Psoas muscle (tissue), 8 donors: ENCODE results near the gene PLA1A. TPM values are rescaled to one million over a fixed set of nuclear protein-coding genes. Genes with fewer than 3 reads are reported as not detected.
"Not testable (repeated sequence)": the region's sequence is repeated elsewhere in the genome, so short reads cannot be mapped to it uniquely, and the experiment has no call there.

Experiments
- ATAC-seq, 4 donors: fragments of 200-7000 bp; cut with Tn5 transposase; one replicate each; pipeline ENCODE4 v1.9.1; 2020; ENCODE audit warnings: moderate library complexity in 3 of 4, mild to moderate bottlenecking in 2 of 4
- DNase-seq, 2 donors: peaks; one replicate each; pipeline ENCODE4 v3.0.0-alpha.2; 2020
- H3K27ac ChIP-seq: fragments of 200-600 bp; one replicate; pipeline ENCODE4 v1.8.0; 2022
- H3K27me3 ChIP-seq, 3 donors: fragments of 200-600 bp in 1 of 3; one replicate each; pipeline versions ENCODE4 v1.6.1 to v1.8.0; 2013 to 2022; ENCODE audit warnings: low read length in 2 of 3, mild to moderate bottlenecking in 2 of 3, moderate library complexity in 1 of 3; ENCODE audit not compliant: insufficient read depth in 3 of 3
- H3K36me3 ChIP-seq, 2 donors: fragments of 200-600 bp in 1 of 2; one replicate each; pipeline versions ENCODE4 v1.6.1 to v1.8.0; 2013 to 2022; ENCODE audit warnings: low read depth in 1 of 2, mild to moderate bottlenecking in 1 of 2, moderate library complexity in 1 of 2; ENCODE audit not compliant: insufficient read depth in 1 of 2
- H3K4me1 ChIP-seq: fragments of 200-600 bp; one replicate; pipeline ENCODE4 v1.8.0; 2022
- H3K4me3 ChIP-seq: fragments of 200-600 bp; one replicate; pipeline ENCODE4 v1.8.0; 2022; ENCODE audit warnings: mild to moderate bottlenecking
- H3K9me3 ChIP-seq: fragments of 200-600 bp; one replicate; pipeline ENCODE4 v1.8.0; 2022
- CTCF ChIP-seq: fragments of 200-600 bp; IDR thresholded peaks from one replicate; pipeline ENCODE4 v1.8.0; 2022; ENCODE audit warnings: antibody characterized with exemption
- WGBS, 3 donors: extraction: QIAGEN DNeasy Blood & Tissue Kit; methylation state at CpG; one replicate each; pipeline versions ENCODE4 v1.1.6 to v1.1.7; 2013; 5-methylcytosine and 5-hydroxymethylcytosine counted together
- intact Hi-C, 2 donors: fragments of 100-400 bp; cut with DNase I; formaldehyde crosslinking; loops; one replicate each; pipeline versions ENCODE4 v1.11.0 to v1.14.2; 2022
- long read RNA-seq, 2 donors: library from polyadenylated mRNA; unstranded; transcript quantifications; one replicate each; pipeline ENCODE4 v2.0.0, GENCODE V29; 2021
- polyA plus RNA-seq, 3 donors: library from polyadenylated mRNA; stranded (reverse); fragments of 200-250 nt; gene quantifications; one replicate each; pipeline ENCODE4 v1.2.3, GENCODE V29; 2013
- total RNA-seq, 4 donors: library from RNA; stranded (reverse); fragmentation: NEBNext Ultra II Directional in 2 of 4; extraction: Animal tissue kit (Norgen Biotek cat#: 25700) in 2 of 4; gene quantifications; one replicate each; pipeline versions ENCODE4 v1.2.1 to v1.2.4, GENCODE V29; 2021 to 2023
- donor health status: healthy with polysubstance abuse.
- donor health status: DM: no; HTN: no; CAD: no; lungs with moderate emphysema.
- donor health status: Bipolar disorder and iron deficiency.
- donor health status: healthy.
- donor health status: DM: yes; HTN: yes; CAD: no.
- donor health status: DM: no; HTN: no; CAD: no.
- donor health status: DM: no; HTN: no; CAD: no.
- donor health status: DM: yes; HTN: yes; CAD: no.

PLA1A gene
- 10 to 100 TPM in 1 of 4 donors, 1 to 10 TPM in 3; 2.3 to 11.7 (median 5.8) TPM for total RNA-seq
- polyA plus RNA-seq = 1 to 10 TPM; 1.1 to 2.5 (median 2.4) TPM
- long read RNA-seq, donor 1, transcript PLA1A-201 (11 exons, 1,786 nt) = major isoform, 7 of 9 reads
- long read RNA-seq, donor 1, partial matches to known transcripts = 0 of 9 reads
- long read RNA-seq, donor 1, other reads (novel, unspliced or antisense) = 2 of 9 reads
- long read RNA-seq, donor 2, partial matches to known transcripts = 0 of 2 reads
- long read RNA-seq, donor 2, other reads (novel, unspliced or antisense) = 2 of 2 reads

GRCh38 chr3:119597548-119598288 is at the start of gene PLA1A:
Gene PLA1A (plus strand): TSS chr3:119597885. CDS start chr3:119597914, 29 bp downstream.
- ATAC-seq (no peak), DNase-seq (no peak)
- no peak for TF ChIP-seq CTCF
- WGBS, 3 donors = 45 to 52% (median 49%) methylated on average over 7 of the region's 7 CpGs
- Histone ChIP-seq H3K36me3 (no peaks in the 10 kb centered on the region), H3K27me3 (no peaks in the 10 kb centered on the region), H3K4me3 (peak within 1 kb of the TSS; percentile 33), H3K9me3 (no peaks in the 10 kb centered on the region), H3K27ac (peak within 1 kb of the TSS; percentile 92), H3K4me1 (peaks cover 47% of the 10 kb centered on the region)
- intact Hi-C loops = loop anchor here (2.0 to 5.0 kb wide), 3 partner anchors 33 to 80 kb away; partner anchors contain the start of gene COX17 (in 1 of the 2)

- H3K4me1 ChIP-seq = no peaks in the 10 kb centered on the region
- ATAC-seq = no peak
- H3K9me3 ChIP-seq = no peaks in the 10 kb centered on the region
- H3K36me3 ChIP-seq = no peaks in the 10 kb centered on the region
- intact Hi-C loops = no loop called here
- no peak for TF ChIP-seq CTCF
- 56 to 77% (median 60%) methylated on average over 3 of the region's 3 CpGs for WGBS, 3 donors
- H3K27ac ChIP-seq = no peak overlapping the region
- no peak for DNase-seq
- no peaks in the 10 kb centered on the region for H3K27me3 ChIP-seq
- no peak overlapping the region for H3K4me3 ChIP-seq
Observed at GRCh38 chr3:119548341-119548740, 49.3 kb upstream of the PLA1A start.

GRCh38 chr3:119550192-119550910 is 47.3 kb upstream of the PLA1A start:
- H3K9me3 ChIP-seq = no peaks in the 10 kb centered on the region
- 86 to 94% (median 92%) methylated on average over 9 of the region's 9 CpGs for WGBS, 3 donors
- no peak for TF ChIP-seq CTCF
- intact Hi-C loops = no loop called here
- no peak overlapping the region for H3K4me3 ChIP-seq
- no peaks in the 10 kb centered on the region for H3K36me3 ChIP-seq
- H3K27ac ChIP-seq = no peak overlapping the region
- no peaks in the 10 kb centered on the region for H3K4me1 ChIP-seq
- H3K27me3 ChIP-seq = no peaks in the 10 kb centered on the region
- DNase-seq (no peak), ATAC-seq (peak in 2 of 4 donors; percentile 59 to 74)

GRCh38 chr3:119551598-119551997 is 46.1 kb upstream of the PLA1A start:
- Histone ChIP-seq H3K27me3 (no peaks in the 10 kb centered on the region), H3K27ac (no peak overlapping the region), H3K4me1 (no peaks in the 10 kb centered on the region), H3K36me3 (no peaks in the 10 kb centered on the region), H3K9me3 (no peaks in the 10 kb centered on the region), H3K4me3 (no peak overlapping the region)
- ATAC-seq (no peak), DNase-seq (no peak)
- TF ChIP-seq CTCF = no peak
- intact Hi-C loops = no loop called here
- WGBS, 3 donors = 85 to 92% (median 89%) methylated on average over 5 of the region's 5 CpGs

- H3K27ac ChIP-seq, intact Hi-C loops, DNase-seq, H3K4me1 ChIP-seq, H3K9me3 ChIP-seq, H3K4me3 ChIP-seq, H3K27me3 ChIP-seq, ATAC-seq, H3K36me3 ChIP-seq: not testable (repeated sequence)
- WGBS, 3 donors = 93 to 97% (median 94%) methylated on average over 6 of the region's 6 CpGs
Observed at GRCh38 chr3:119552928-119553327, 44.8 kb upstream of the PLA1A start.
